Upper lobe of left lung (tissue), 6 donors: ENCODE data around the gene ISM2. TPM values are rescaled to one million over a fixed set of nuclear protein-coding genes. Genes with fewer than 3 reads are reported as not detected.
"Not testable (repeated sequence)": the region's sequence is repeated elsewhere in the genome, so short reads cannot be mapped to it uniquely, and the experiment has no call there.

Experiments
- ATAC-seq, 2 donors: fragments of 200-7000 bp; cut with Tn5 transposase; one replicate each; pipeline ENCODE4 v1.9.1; 2022; ENCODE audit warnings: mild to moderate bottlenecking in 2 of 2, moderate library complexity in 2 of 2; ENCODE audit not compliant: low FRiP score in 2 of 2
- DNase-seq, 2 donors: peaks; one replicate each; pipeline ENCODE4 v3.0.0-alpha.2; 2019 to 2020
- H3K27ac ChIP-seq, 4 donors: fragments of 200-600 bp; sonication (generic); one replicate each; pipeline ENCODE4 v1.5.1; 2016 to 2019
- H3K27me3 ChIP-seq, 4 donors: fragments of 200-600 bp; sonication (generic); one replicate each; pipeline ENCODE4 v1.5.1; 2017 to 2019
- H3K36me3 ChIP-seq, 4 donors: fragments of 200-600 bp; sonication (generic); one replicate each; pipeline ENCODE4 v1.5.1; 2016 to 2019
- H3K4me1 ChIP-seq, 4 donors: fragments of 200-600 bp; sonication (generic); one replicate each; pipeline ENCODE4 v1.5.1; 2018 to 2019
- H3K4me3 ChIP-seq, 4 donors: fragments of 200-600 bp; sonication (generic); one replicate each; pipeline ENCODE4 v1.5.1; 2017 to 2019; ENCODE audit warnings: mild to moderate bottlenecking in 2 of 4, moderate library complexity in 1 of 4
- H3K9me3 ChIP-seq, 4 donors: fragments of 200-600 bp; sonication (generic); one replicate each; pipeline ENCODE4 v1.5.1; 2018 to 2019
- EP300 ChIP-seq, 4 donors: sonication (generic); formaldehyde crosslinking; IDR thresholded peaks; one replicate each; pipeline ENCODE4 v1.5.1; 2017; ENCODE audit warnings: antibody characterized with exemption in 4 of 4, control low read depth in 2 of 4
- POLR2A ChIP-seq, 4 donors: fragments of 450-650 bp; IDR thresholded peaks; one replicate each; pipeline ENCODE4 v1.5.1; 2016 to 2017; ENCODE audit warnings: antibody characterized with exemption in 4 of 4, mild to moderate bottlenecking in 2 of 4
- POLR2AphosphoS5 ChIP-seq, 2 donors: sonication (generic); formaldehyde crosslinking; IDR thresholded peaks; one replicate each; pipeline ENCODE4 v1.5.1; 2017; ENCODE audit warnings: antibody characterized with exemption in 2 of 2
- WGBS, 2 donors: methylation state at CpG; one replicate each; pipeline ENCODE4 v1.1.5; 2017 to 2018; 5-methylcytosine and 5-hydroxymethylcytosine counted together
- total RNA-seq, 6 donors: library from RNA; depleted of rRNA in 4 of 6; stranded (reverse); fragments of >200 nt in 4 of 6; gene quantifications; one replicate each; pipeline versions ENCODE4 v1.1.0 to v1.2.1, GENCODE V29; 2016 to 2021
- TF ChIP-seq, protein P1 (sequence below), 6 experiments: fragments of 450-650 bp in 4 of 6; fragments of 200-600 bp in 2 of 6; sonication (generic) in 2 of 6; IDR thresholded peaks; one replicate each; pipeline ENCODE4 v1.5.1; 2016 to 2019; ENCODE audit warnings: antibody characterized with exemption in 6 of 6
- donor health status: DM: no; HTN: no; CAD: no; lungs with moderate emphysema.
- donor health status: DM: no; HTN: yes; CAD: no; lungs with severe emphysema.

The ISM2 gene
- total RNA-seq, 6 donors from 2014 or later = not detected

GRCh38 chr14:77543240-77543551 is 44.6 kb upstream of the ISM2 start:
- no peaks in the 10 kb centered on the region for H3K9me3 ChIP-seq
- DNase-seq (no peak), ATAC-seq (no peak)
- H3K36me3 ChIP-seq = peaks cover under 1 to 53% (median 18%) of the 10 kb centered on the region in 4 donors
- peak overlapping the region in 2 of 4 donors; percentile 11 to 36 for H3K27ac ChIP-seq
- H3K4me3 ChIP-seq = no peak overlapping the region
- peaks cover 4 to 12% (median 7%) of the 10 kb centered on the region in 4 donors for H3K4me1 ChIP-seq
- WGBS, 2 donors = 71 to 74% methylated on average over 5 of the region's 5 CpGs
- no peaks in the 10 kb centered on the region for H3K27me3 ChIP-seq
- no peak for TF ChIP-seq POLR2A (IDR thresholded peaks at IDR 0.05)
- TF ChIP-seq, protein P1, sequence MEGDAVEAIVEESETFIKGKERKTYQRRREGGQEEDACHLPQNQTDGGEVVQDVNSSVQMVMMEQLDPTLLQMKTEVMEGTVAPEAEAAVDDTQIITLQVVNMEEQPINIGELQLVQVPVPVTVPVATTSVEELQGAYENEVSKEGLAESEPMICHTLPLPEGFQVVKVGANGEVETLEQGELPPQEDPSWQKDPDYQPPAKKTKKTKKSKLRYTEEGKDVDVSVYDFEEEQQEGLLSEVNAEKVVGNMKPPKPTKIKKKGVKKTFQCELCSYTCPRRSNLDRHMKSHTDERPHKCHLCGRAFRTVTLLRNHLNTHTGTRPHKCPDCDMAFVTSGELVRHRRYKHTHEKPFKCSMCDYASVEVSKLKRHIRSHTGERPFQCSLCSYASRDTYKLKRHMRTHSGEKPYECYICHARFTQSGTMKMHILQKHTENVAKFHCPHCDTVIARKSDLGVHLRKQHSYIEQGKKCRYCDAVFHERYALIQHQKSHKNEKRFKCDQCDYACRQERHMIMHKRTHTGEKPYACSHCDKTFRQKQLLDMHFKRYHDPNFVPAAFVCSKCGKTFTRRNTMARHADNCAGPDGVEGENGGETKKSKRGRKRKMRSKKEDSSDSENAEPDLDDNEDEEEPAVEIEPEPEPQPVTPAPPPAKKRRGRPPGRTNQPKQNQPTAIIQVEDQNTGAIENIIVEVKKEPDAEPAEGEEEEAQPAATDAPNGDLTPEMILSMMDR (IDR thresholded peaks at IDR 0.05) = no peak
- TF ChIP-seq POLR2AphosphoS5 (IDR thresholded peaks at IDR 0.05) = no peak
- no peak for TF ChIP-seq EP300 (IDR thresholded peaks at IDR 0.05)

GRCh38 chr14:77542421-77543239 is 44.0 kb upstream of the ISM2 start:
- peak overlapping the region; percentile 4 to 59 (median 24) for H3K27ac ChIP-seq
- DNase-seq (no peak), ATAC-seq (peak in 1 of 2 donors; percentile 41)
- TF ChIP-seq POLR2A (IDR thresholded peaks at IDR 0.05) (no peak), POLR2AphosphoS5 (IDR thresholded peaks at IDR 0.05) (no peak), EP300 (IDR thresholded peaks at IDR 0.05) (no peak)
- TF ChIP-seq, protein P1 (IDR thresholded peaks at IDR 0.05) = no peak
- peaks cover 4 to 12% (median 7%) of the 10 kb centered on the region in 4 donors for H3K4me1 ChIP-seq
- no peak overlapping the region for H3K4me3 ChIP-seq
- no peaks in the 10 kb centered on the region for H3K27me3 ChIP-seq
- H3K9me3 ChIP-seq = no peaks in the 10 kb centered on the region
- H3K36me3 ChIP-seq = peaks cover 0 to 48% (median 18%) of the 10 kb centered on the region in 4 donors
- WGBS, 2 donors = 51 to 57% methylated on average over 11 of the region's 11 CpGs

- peak overlapping the region in 3 of 4 donors; percentile 4 to 59 (median 21) for H3K27ac ChIP-seq
- H3K36me3 ChIP-seq = peaks cover 0 to 41% (median 12%) of the 10 kb centered on the region in 4 donors
- 76 to 79% methylated on average over 4 of the region's 4 CpGs for WGBS, 2 donors
- no peak for ATAC-seq
- TF ChIP-seq, protein P1 (IDR thresholded peaks at IDR 0.05) = no peak
- no peak for TF ChIP-seq POLR2AphosphoS5 (IDR thresholded peaks at IDR 0.05)
- TF ChIP-seq EP300 (IDR thresholded peaks at IDR 0.05) = no peak
- TF ChIP-seq POLR2A (IDR thresholded peaks at IDR 0.05) = no peak
- no peak overlapping the region for H3K4me3 ChIP-seq
- no peaks in the 10 kb centered on the region for H3K9me3 ChIP-seq
- peaks cover 4 to 12% (median 8%) of the 10 kb centered on the region in 4 donors for H3K4me1 ChIP-seq
- no peaks in the 10 kb centered on the region for H3K27me3 ChIP-seq
- no peak for DNase-seq
Measured at GRCh38 chr14:77541905-77542304, 43.3 kb upstream of the ISM2 start.

GRCh38 chr14:77536951-77537350 is 38.3 kb upstream of the ISM2 start:
- WGBS, 2 donors = 87 to 95% methylated on average over 5 of the region's 5 CpGs
- not testable (repeated sequence) for H3K9me3 ChIP-seq, ATAC-seq, H3K27me3 ChIP-seq, H3K4me1 ChIP-seq, H3K27ac ChIP-seq, H3K4me3 ChIP-seq, DNase-seq
- H3K36me3 ChIP-seq = peaks cover 0 to 25% (median 0%) of the 10 kb centered on the region in 4 donors

DNA sequence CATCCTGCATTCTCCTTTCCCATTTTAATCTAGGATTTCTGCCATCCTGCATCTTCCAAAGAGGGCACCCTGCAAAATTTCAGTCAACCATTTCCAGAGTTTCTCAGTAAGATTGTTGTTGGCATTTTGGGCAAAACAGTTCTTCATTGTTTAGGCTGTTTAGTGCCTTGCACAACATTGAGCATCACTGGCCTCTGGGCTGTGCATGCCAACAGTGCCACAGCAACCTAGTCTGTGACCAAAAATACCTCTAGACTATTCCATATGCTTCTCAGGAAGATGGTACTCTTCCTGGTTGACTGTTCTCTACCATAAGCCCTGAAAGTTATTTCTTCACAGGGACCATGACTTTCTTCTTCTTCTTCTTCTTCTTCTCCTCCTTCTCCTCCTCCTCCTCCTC is 32.5 kb upstream of the ISM2 start:
- no peak for ATAC-seq

More for the DNA sequence above, 32.5 kb upstream of the ISM2 start:
- Histone ChIP-seq H3K27ac (no peak overlapping the region), H3K4me3 (no peak overlapping the region), H3K4me1 (no peaks in the 10 kb centered on the region), H3K9me3 (no peaks in the 10 kb centered on the region), H3K27me3 (no peaks in the 10 kb centered on the region), H3K36me3 (peaks cover 0 to 12% (median 2%) of the 10 kb centered on the region in 4 donors)
- TF ChIP-seq, protein P1 (IDR thresholded peaks at IDR 0.05) = no peak
- no peak for TF ChIP-seq POLR2AphosphoS5 (IDR thresholded peaks at IDR 0.05)
- no peak for TF ChIP-seq EP300 (IDR thresholded peaks at IDR 0.05)
- DNase-seq = no peak
